ENCODE results near the gene FXYD6.

FXYD6 gene

DNA sequence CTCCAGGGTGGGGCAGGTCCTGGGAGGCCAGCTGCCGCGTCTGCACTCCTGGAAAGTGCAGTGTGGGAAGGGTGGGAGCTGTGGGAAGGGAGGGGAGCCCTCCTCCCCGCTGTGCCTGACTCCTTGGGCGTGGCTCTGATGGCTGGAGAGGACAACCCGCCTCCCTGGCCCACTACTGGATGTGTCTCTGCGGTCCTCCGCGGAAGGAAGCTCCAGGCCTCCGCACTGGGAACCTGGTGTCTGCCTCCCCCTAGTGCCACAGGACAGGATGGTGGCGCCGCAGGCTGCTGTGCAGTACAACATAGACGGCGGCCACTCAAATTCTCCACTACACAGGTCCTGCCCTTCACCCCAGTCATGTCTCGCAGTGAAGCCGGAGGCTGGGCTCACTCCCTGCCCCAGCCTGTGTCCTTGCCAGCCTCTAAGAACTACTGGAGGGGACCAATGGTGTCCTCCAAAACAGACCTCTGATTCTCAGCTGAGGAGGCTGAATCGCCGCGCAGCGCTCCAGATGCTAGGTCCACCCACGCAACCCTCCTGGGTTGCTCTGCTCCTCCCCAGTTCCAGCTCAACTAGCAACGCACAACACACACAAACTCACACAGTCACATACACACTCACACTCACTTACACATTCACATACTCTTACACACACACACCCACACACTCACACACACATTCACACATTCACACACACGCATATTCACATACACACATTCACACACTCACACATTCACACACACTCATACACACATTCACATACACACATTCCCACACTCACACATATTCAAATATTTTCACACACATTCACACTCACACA lies 67.0 kb downstream of the FXYD6 start:
- H3K4me3 ChIP-seq (ENCODE audit: low read depth in 1 of 2, low read length in 1 of 2), result no peak overlapping the region
- H3K36me3 ChIP-seq, result no peaks in the 10 kb centered on the region
- H3K27me3 ChIP-seq, result peaks cover 44% of the 10 kb centered on the region
- H3K9me3 ChIP-seq, result no peaks in the 10 kb centered on the region
- TF ChIP-seq, protein P1, sequence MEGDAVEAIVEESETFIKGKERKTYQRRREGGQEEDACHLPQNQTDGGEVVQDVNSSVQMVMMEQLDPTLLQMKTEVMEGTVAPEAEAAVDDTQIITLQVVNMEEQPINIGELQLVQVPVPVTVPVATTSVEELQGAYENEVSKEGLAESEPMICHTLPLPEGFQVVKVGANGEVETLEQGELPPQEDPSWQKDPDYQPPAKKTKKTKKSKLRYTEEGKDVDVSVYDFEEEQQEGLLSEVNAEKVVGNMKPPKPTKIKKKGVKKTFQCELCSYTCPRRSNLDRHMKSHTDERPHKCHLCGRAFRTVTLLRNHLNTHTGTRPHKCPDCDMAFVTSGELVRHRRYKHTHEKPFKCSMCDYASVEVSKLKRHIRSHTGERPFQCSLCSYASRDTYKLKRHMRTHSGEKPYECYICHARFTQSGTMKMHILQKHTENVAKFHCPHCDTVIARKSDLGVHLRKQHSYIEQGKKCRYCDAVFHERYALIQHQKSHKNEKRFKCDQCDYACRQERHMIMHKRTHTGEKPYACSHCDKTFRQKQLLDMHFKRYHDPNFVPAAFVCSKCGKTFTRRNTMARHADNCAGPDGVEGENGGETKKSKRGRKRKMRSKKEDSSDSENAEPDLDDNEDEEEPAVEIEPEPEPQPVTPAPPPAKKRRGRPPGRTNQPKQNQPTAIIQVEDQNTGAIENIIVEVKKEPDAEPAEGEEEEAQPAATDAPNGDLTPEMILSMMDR (IDR thresholded peaks at IDR 0.05), result no peak
- H3K27ac ChIP-seq, result no peak overlapping the region
- H3K4me1 ChIP-seq (ENCODE audit: control insufficient read depth in 1 of 2, insufficient read depth in 1 of 2, low read depth in 1 of 2, low read length in 1 of 2), result no peaks in the 10 kb centered on the region

DNA sequence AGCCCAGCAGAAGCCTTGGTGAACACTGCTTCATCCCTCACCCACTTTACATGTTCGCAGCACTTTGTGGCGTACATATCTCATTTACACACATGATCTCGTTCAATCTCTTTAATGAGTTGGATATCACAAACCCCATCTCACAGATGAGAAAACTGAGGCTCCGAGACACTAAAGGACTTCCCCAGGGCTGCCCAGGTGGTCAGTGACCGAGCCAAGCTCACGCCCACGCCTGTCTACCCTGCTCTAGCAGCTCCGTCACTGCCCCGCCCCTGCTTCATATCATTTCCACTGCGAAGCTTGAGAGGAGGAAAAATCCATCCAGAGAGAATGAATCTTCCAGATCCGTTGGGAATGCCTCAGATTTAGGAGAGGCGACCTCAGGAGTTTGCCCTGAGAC lies 67.7 kb downstream of the FXYD6 start:
- Histone ChIP-seq H3K27me3 (peaks cover 44% of the 10 kb centered on the region), H3K9me3 (no peaks in the 10 kb centered on the region), H3K36me3 (no peaks in the 10 kb centered on the region), H3K27ac (no peak overlapping the region), H3K4me1 (ENCODE audit: control insufficient read depth in 1 of 2, insufficient read depth in 1 of 2, low read depth in 1 of 2, low read length in 1 of 2) (no peaks in the 10 kb centered on the region), H3K4me3 (ENCODE audit: low read depth in 1 of 2, low read length in 1 of 2) (no peak overlapping the region)
- TF ChIP-seq, protein P1 (IDR thresholded peaks at IDR 0.05), result no peak

DNA sequence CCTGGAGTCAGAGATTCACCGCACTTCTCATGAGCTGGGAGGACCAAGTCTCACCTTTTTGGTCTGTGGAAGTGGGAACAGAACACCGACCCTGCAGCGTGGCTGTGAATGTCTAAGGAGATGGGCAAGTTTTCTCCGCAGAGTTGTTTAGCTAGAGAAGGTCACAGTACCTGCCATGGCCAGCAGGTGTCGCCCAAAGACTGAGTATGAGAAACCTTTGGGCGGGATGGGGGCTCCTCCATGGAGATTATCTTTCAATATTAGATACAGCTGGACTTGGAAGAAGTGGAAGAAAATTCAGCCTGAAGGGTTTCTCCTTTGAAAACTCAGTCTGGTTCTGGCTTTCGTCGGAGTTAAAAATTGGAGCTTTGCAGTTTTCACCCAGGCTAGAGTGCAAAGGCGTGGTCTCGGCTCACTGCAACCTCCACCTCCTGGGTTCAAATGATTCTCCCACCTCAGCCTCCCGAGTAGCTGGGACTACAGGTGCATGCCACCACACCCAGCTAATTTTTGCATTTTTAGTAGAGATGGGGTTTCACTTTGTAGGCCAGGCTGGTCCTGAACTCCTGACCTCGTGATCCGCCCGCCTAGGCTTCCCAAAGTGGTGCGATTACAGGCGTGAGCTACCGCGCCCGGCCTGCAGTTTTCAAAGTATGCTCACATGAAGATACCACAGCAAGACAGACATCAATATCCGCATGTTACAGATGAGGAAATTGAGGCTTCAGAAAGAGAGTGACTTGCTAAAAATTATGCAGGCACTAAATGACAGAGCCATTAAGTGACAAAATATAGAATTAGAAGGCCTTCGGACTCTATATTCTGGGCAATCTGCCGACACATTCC lies 68.8 kb downstream of the FXYD6 start:
- no peaks in the 10 kb centered on the region for H3K36me3 ChIP-seq
- TF ChIP-seq, protein P1 (IDR thresholded peaks at IDR 0.05), result peak; percentile 91
- H3K9me3 ChIP-seq, result no peaks in the 10 kb centered on the region
- peaks cover 44% of the 10 kb centered on the region for H3K27me3 ChIP-seq
- H3K4me3 ChIP-seq (ENCODE audit: low read depth in 1 of 2, low read length in 1 of 2), result no peak overlapping the region
- no peaks in the 10 kb centered on the region for H3K4me1 ChIP-seq (ENCODE audit: control insufficient read depth in 1 of 2, insufficient read depth in 1 of 2, low read depth in 1 of 2, low read length in 1 of 2)
- no peak overlapping the region for H3K27ac ChIP-seq

DNA sequence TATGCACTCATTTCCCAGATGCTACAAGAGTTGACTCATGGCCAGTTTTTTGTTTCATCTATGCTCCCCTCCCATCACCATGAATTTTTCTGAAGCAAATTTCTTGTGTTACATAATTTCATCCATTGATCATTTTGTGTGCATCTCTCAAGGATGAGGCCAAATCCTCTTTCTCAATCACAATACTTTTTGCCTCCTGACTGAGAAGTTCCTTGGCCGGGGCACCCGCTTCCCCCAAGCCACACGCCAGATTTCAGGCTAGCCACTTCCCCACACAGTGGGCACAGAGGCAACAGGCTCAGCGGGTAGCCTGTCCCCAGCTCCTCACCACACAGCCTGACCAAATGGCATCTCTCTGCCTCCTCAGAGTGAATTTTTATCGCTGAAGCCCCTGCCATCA lies 69.6 kb downstream of the FXYD6 start:
- H3K9me3 ChIP-seq, result no peaks in the 10 kb centered on the region
- H3K27me3 ChIP-seq, result peaks cover 49% of the 10 kb centered on the region
- TF ChIP-seq, protein P1 (IDR thresholded peaks at IDR 0.05), result no peak
- H3K36me3 ChIP-seq, result no peaks in the 10 kb centered on the region
- H3K4me1 ChIP-seq (ENCODE audit: control insufficient read depth in 1 of 2, insufficient read depth in 1 of 2, low read depth in 1 of 2, low read length in 1 of 2), result no peaks in the 10 kb centered on the region
- H3K27ac ChIP-seq, result no peak overlapping the region
- H3K4me3 ChIP-seq (ENCODE audit: low read depth in 1 of 2, low read length in 1 of 2), result no peak overlapping the region

DNA sequence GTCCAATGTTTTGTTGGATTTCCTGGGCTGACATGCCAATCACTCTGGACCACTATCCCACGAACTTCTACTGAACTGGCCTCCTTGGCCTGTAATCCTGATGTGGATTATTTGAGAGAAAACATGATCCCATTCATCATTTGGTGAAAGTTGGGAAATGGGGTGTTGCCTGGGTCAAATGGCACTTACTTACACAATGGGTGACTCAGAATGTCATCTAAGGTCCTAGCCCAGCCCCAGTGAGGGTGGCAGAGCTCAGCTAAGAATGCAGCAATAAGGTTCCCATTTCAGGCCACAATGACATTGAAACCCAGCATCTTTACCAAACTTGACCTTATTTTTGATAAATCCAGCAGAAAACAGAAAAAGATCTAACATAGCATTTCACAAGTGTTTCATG lies 71.4 kb downstream of the FXYD6 start:
- Histone ChIP-seq H3K36me3 (no peaks in the 10 kb centered on the region), H3K27me3 (peaks cover 62% of the 10 kb centered on the region), H3K4me1 (ENCODE audit: control insufficient read depth in 1 of 2, insufficient read depth in 1 of 2, low read depth in 1 of 2, low read length in 1 of 2) (no peaks in the 10 kb centered on the region), H3K9me3 (no peaks in the 10 kb centered on the region), H3K27ac (no peak overlapping the region), H3K4me3 (ENCODE audit: low read depth in 1 of 2, low read length in 1 of 2) (no peak overlapping the region)
- TF ChIP-seq, protein P1 (IDR thresholded peaks at IDR 0.05), result no peak
